C4-2B (cell line): Measurements from ENCODE around the gene ZMYM5.

Experiments used
- CTCF ChIP-seq: fragments of 450-650 bp; conservative IDR thresholded peaks from 2 replicates; pipeline ENCODE4 v1.5.1; 2017; ENCODE audit warnings: mild to moderate bottlenecking
- ZFX ChIP-seq: fragments of 450-650 bp; IDR thresholded peaks from 2 replicates; pipeline ENCODE4 v1.6.1; 2017

GRCh38 chr13:19890030-19890429 is 26.6 kb upstream of the ZMYM5 start:
- TF ChIP-seq CTCF (no peak), ZFX (no peak)
